GM12874 (cell line): ENCODE measurements around the gene TATDN2.

ENCODE experiments used
- TF ChIP-seq, protein P1 (sequence below): IDR thresholded peaks from 2 replicates; pipeline ENCODE4 v1.5.1; 2011; ENCODE audit warnings: low read depth, mild to moderate bottlenecking, control low read depth, low read length, moderate library complexity; ENCODE audit not compliant: insufficient read depth

Gene TATDN2

DNA sequence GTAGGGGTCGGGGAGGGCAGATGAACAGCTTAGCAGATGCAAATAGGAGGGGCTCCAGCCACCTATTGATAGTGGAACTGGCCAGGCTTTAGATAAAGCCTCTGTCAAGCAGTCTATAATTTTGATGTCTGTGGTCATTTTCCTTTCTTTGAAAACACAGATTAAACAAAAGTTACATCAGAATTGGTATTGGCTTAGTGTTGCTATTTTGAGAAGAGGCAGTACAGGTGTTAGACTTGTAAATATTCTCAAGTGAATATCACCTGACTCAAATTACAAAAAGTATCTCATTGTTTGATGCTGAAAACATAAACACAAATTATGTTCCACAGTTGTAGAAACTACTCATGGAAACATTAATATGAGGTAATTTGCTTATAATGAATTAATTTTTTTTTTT lies 26.3 kb downstream of the TATDN2 start:
- TF ChIP-seq, protein P1, sequence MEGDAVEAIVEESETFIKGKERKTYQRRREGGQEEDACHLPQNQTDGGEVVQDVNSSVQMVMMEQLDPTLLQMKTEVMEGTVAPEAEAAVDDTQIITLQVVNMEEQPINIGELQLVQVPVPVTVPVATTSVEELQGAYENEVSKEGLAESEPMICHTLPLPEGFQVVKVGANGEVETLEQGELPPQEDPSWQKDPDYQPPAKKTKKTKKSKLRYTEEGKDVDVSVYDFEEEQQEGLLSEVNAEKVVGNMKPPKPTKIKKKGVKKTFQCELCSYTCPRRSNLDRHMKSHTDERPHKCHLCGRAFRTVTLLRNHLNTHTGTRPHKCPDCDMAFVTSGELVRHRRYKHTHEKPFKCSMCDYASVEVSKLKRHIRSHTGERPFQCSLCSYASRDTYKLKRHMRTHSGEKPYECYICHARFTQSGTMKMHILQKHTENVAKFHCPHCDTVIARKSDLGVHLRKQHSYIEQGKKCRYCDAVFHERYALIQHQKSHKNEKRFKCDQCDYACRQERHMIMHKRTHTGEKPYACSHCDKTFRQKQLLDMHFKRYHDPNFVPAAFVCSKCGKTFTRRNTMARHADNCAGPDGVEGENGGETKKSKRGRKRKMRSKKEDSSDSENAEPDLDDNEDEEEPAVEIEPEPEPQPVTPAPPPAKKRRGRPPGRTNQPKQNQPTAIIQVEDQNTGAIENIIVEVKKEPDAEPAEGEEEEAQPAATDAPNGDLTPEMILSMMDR = no peak

DNA sequence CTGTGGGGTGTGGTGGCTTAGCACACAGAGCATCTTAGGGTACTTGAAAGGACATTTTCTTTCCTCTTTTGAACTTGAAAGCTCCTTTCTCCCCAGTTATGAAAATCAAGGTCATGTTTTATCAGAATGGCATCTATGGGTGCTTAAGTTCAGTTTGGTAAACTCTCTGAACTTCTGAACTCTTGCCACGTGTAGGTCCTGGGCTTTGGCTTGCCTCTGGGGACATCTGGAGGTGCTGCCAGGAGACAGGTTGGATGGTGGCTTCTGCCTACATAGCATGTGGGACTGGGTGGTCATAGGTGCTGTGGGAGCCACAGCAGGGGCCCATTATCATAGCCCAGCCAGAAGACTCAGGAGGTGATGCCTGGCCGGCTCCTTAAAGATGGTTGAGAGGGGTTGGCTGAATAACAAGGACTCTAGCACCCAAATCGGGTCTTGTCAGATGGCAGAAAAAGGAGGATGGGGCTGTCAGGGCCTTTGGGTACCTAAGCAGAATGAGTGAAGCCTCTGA lies 28.9 kb downstream of the TATDN2 start:
- TF ChIP-seq, protein P1 = no peak

DNA sequence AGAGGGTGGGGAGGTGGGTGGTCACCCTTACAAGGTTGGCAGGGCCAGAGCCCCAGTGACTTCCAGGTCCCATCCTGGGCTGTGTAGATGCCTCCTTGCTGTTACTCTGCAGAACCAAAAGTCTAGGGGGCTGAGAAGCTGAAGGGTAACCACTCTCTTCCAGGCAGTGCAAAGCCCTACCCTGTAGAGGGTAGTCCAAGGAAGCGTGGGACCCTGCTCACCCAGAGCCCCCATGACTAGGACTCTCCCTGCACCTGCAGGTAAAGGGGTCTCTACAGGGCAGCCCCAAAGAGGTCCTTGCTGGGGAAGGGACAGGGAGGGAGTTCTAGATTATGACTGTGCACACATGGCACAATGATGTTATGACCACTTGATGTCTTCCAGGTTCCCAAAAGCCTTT lies 30.2 kb downstream of the TATDN2 start:
- TF ChIP-seq, protein P1 = no peak

DNA sequence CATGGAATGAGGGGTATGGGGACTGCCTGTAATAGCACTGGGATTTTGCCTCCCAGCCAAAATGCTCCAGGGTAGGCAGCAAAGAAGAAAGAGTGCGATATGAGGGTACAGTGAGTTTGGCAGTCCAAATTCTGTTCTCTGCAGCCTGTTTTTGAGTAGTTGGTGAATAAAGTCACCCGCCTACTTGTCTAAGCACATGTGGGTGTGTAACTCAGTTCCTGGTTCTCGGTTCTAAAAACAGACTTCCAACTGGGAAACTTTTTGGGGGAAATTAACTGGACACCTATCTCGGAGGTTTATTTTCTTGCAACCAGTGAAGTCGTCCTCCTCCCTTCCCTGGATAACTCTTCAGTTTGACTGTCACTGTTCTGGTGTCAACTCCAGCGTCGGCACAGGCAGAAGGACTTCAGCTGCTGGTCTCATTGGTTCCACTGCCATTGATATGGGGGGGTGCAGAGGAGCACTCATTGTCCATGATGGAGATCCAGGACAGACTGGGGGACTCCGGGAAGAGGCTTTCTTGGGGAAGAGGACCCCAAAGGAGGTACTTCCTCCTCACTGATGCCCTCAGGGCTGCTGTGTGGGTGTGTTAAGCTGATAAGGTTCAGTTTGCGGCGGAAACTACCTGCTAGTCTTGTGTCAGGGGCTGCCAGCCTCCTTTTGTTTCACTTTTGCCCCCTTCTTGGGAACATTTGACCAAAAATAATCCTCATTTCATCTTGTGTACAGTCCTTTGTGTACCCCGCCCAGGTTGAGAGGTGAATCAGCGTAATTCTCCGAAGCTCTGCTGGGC lies 31.3 kb downstream of the TATDN2 start:
- TF ChIP-seq, protein P1 = no peak

DNA sequence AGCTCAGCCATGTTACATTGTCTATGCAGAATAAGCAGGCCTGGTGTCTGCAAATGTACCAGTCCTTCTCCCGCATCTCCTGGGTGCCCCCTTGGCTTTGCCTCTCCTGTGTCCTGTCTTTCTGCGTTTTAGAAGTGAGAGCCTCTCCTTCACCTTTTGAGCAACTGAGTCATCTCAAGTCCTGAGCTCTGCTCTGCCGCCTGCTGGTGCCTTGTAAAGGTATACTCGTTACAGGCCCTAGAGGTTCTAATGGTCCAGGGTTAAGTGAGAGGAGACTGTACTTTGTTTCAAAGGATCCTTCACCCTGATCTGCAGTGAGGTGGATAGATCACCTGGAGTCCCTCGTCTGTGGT lies 31.9 kb downstream of the TATDN2 start:
- TF ChIP-seq, protein P1 = no peak

DNA sequence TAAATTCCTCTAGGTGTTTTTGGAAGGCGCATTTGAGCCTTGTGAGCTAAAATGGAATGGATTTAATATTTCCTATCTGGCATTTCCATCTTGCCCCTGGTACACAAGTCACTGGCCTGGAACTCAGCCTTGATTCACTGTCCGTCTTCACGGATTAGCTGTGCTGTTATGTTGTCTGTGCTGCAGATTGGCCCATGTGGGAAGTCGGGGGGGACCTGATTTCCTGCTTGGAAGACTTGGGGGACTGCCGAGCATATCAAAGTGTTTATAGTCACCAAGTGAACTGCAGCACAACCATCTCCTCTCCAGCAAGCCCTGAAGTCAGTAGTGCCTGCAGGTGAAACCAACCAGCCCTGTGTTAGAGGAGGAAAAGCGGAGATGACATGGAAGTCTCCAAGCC lies 32.3 kb downstream of the TATDN2 start:
- TF ChIP-seq, protein P1 = no peak

DNA sequence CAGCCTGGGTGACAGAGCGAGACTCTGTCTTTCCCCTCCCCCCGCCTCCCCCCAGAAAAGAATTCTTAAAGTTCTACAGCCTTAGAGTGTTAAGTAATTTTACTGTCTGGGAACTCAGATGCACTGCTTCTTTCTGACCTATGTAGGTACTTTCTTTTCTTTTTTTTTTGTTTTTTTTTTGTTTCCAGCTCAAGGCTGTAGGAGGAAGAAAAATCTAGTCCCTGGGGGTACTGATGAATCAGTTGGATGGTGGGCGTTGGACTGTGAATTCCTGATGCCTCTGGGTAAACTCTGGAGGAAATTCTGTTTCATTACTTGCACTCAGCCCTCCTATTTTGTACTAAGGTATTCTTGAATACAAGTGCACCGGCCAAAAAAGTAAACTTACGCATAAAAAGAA lies 33.7 kb downstream of the TATDN2 start:
- TF ChIP-seq, protein P1 = no peak

DNA sequence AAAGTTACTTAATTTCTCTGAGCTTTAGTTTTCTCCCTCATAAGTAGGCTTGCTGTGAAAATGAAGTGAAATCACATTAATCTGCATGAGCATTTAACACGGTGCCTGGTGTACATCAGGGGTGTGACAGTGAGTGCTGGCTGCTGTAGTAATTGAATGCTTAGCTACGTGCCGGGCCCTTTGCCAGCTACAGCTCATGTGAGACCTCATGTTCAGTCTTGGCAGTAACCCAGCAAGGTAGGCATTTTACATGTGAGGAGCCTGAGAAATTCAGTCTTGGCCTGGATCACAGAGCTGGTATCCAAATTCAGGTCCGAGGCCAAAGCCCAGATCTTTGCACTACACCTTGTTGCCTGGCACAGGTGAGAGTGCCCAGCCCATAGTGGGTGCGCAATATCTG lies 35.4 kb downstream of the TATDN2 start:
- TF ChIP-seq, protein P1 = no peak
